ENCODE results near the gene PLXNB3. TPM values are rescaled to one million over a fixed set of nuclear protein-coding genes. Genes with fewer than 3 reads are reported as not detected.

PLXNB3 gene
- total and polyA plus RNA-seq, 2 donors (not counting 1 experiment from before 2014, with no cell fraction given), result 0.25 TPM; not detected in 1

DNA sequence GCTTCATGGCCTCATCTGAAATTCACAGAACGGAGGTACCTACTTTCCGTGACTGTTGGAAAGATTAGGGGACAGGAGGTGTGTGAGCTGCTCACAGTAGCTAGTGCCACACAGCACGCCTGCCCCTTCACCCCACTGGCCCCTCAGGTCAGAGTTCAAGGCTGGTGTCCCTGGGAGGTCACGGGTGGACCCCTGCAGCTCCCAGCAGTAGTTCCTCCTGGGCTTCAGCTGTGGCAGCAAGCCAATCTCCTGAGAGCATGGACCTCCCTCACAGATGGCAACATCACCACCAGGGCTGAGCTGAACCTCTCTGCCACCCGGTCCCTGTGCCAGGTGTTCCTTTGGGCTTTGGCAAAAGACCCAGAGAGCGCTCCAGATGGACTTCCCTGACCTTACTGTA, 28.3 kb downstream of the PLXNB3 start:
- peaks cover 30% of the 10 kb centered on the region for H3K4me1 Mint-ChIP-seq
- Histone ChIP-seq H3K9me3 (ENCODE audit: control extremely low read depth in 1 of 3, control insufficient read depth in 2 of 3, insufficient read depth in 1 of 3, low read length in 2 of 3) (no peaks in the 10 kb centered on the region), H3K36me3 (replicated peaks in 1 of 2; ENCODE audit: control extremely low read depth in 1 of 2, control insufficient read depth in 1 of 2, extremely low read depth in 1 of 2, insufficient read depth in 2 of 2, low read length in 1 of 2) (peaks cover 0 to 18% of the 10 kb centered on the region in 2 experiments), H3K27me3 (replicated peaks in 1 of 4; ENCODE audit: control extremely low read depth in 1 of 4, control insufficient read depth in 3 of 4, insufficient read depth in 4 of 4, low read length in 3 of 4) (no peaks in the 10 kb centered on the region), H3K79me2 (ENCODE audit: control insufficient read depth, insufficient read depth, low read length) (peaks cover 61% of the 10 kb centered on the region), H4K20me1 (ENCODE audit: control insufficient read depth, insufficient read depth, low read length, poor library complexity, severe bottlenecking) (peaks cover 8% of the 10 kb centered on the region), H3K4me2 (replicated peaks; ENCODE audit: low read depth, low read length, poor library complexity, severe bottlenecking) (peak overlapping the region; percentile 81), H3K4me1 (ENCODE audit: control insufficient read depth in 2 of 2, insufficient read depth in 2 of 2, low read length in 2 of 2) (peaks cover 16 to 24% of the 10 kb centered on the region in 2 donors), H2AFZ (ENCODE audit: insufficient read depth, low read depth, low read length, poor library complexity, severe bottlenecking) (no peak overlapping the region), H3K4me3 (ENCODE audit: control extremely low read depth in 1 of 5, extremely low read depth in 1 of 5, insufficient read depth in 1 of 5, low read depth in 2 of 5, low read length in 4 of 5) (no peak overlapping the region), H3K27ac (ENCODE audit: low read length in 2 of 2) (no peak overlapping the region), H3K9ac (ENCODE audit: low read length) (no peak overlapping the region)
- ATAC-seq (ENCODE audit: low read depth), result no peak
- H3K9me3 Mint-ChIP-seq (ENCODE audit: insufficient read depth), result no peaks in the 10 kb centered on the region
- TF ChIP-seq, protein P1, sequence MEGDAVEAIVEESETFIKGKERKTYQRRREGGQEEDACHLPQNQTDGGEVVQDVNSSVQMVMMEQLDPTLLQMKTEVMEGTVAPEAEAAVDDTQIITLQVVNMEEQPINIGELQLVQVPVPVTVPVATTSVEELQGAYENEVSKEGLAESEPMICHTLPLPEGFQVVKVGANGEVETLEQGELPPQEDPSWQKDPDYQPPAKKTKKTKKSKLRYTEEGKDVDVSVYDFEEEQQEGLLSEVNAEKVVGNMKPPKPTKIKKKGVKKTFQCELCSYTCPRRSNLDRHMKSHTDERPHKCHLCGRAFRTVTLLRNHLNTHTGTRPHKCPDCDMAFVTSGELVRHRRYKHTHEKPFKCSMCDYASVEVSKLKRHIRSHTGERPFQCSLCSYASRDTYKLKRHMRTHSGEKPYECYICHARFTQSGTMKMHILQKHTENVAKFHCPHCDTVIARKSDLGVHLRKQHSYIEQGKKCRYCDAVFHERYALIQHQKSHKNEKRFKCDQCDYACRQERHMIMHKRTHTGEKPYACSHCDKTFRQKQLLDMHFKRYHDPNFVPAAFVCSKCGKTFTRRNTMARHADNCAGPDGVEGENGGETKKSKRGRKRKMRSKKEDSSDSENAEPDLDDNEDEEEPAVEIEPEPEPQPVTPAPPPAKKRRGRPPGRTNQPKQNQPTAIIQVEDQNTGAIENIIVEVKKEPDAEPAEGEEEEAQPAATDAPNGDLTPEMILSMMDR (IDR thresholded peaks at IDR 0.05), result no peak
- intact Hi-C loops (cut with micrococcal nuclease), result no loop called here
- CTCF ChIA-PET, result interaction anchor here (2.6 kb wide), 1 partner anchor 131 kb away, joined by 9 read pairs; no protein-coding TSS in a partner anchor
- peak overlapping the region; percentile 93 for H3K4me3 Mint-ChIP-seq
- POLR2A ChIA-PET, result no interaction called here
- WGBS (ENCODE audit: insufficient coverage), result 100% methylated on average over 2 of the region's 6 CpGs
- no peak for DNase-seq
- no peaks in the 10 kb centered on the region for H3K27me3 Mint-ChIP-seq
- no peak overlapping the region for H3K27ac Mint-ChIP-seq

DNA sequence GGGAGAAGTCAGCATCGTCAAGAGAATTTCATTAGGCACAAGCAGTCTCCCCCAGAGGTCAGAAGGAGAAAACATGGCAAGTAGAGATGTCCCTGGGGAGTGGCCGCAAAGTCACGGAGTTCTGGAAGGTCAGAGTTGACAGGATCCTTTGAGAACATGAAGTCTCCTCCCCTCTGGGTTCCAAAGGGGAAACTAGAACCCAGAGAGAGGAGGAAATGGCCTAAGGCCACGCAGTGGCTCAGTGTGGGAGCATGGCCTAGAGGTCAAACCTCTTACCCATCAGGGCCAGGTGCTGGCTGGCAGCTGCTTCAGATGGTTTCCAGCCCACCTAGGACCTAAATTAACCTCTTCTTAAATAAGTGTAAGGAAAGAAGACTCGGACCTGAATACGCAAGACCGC, 29.2 kb downstream of the PLXNB3 start:
- intact Hi-C loops (cut with micrococcal nuclease), result no loop called here

More for the DNA sequence above, 29.2 kb downstream of the PLXNB3 start:
- Histone ChIP-seq H3K4me1 (ENCODE audit: control insufficient read depth in 2 of 2, insufficient read depth in 2 of 2, low read length in 2 of 2) (peaks cover 16 to 24% of the 10 kb centered on the region in 2 donors), H3K9ac (ENCODE audit: low read length) (peak overlapping the region; percentile 78), H3K27ac (ENCODE audit: low read length in 2 of 2) (peak overlapping the region; percentile 87 to 90), H3K4me2 (replicated peaks; ENCODE audit: low read depth, low read length, poor library complexity, severe bottlenecking) (peak overlapping the region; percentile 81), H3K4me3 (ENCODE audit: control extremely low read depth in 1 of 5, extremely low read depth in 1 of 5, insufficient read depth in 1 of 5, low read depth in 2 of 5, low read length in 4 of 5) (peak overlapping the region; percentile 43 to 80 (median 70)), H4K20me1 (ENCODE audit: control insufficient read depth, insufficient read depth, low read length, poor library complexity, severe bottlenecking) (peaks cover 8% of the 10 kb centered on the region), H2AFZ (ENCODE audit: insufficient read depth, low read depth, low read length, poor library complexity, severe bottlenecking) (peak overlapping the region; percentile 84), H3K79me2 (ENCODE audit: control insufficient read depth, insufficient read depth, low read length) (peaks cover 61% of the 10 kb centered on the region), H3K27me3 (replicated peaks in 1 of 4; ENCODE audit: control extremely low read depth in 1 of 4, control insufficient read depth in 3 of 4, insufficient read depth in 4 of 4, low read length in 3 of 4) (no peaks in the 10 kb centered on the region), H3K36me3 (replicated peaks in 1 of 2; ENCODE audit: control extremely low read depth in 1 of 2, control insufficient read depth in 1 of 2, extremely low read depth in 1 of 2, insufficient read depth in 2 of 2, low read length in 1 of 2) (peaks cover 0 to 13% of the 10 kb centered on the region in 2 experiments), H3K9me3 (ENCODE audit: control extremely low read depth in 1 of 3, control insufficient read depth in 2 of 3, insufficient read depth in 1 of 3, low read length in 2 of 3) (no peaks in the 10 kb centered on the region)
- no peaks in the 10 kb centered on the region for H3K27me3 Mint-ChIP-seq
- no peak for DNase-seq
- WGBS (ENCODE audit: insufficient coverage), result no CpG with 5 or more reads among the region's 7 CpGs
- POLR2A ChIA-PET, result interaction anchor here (1.5 kb wide), 1 partner anchor 132 kb away, joined by 11 read pairs; no protein-coding TSS in a partner anchor
- peaks cover 30% of the 10 kb centered on the region for H3K4me1 Mint-ChIP-seq
- peak overlapping the region; percentile 93 for H3K4me3 Mint-ChIP-seq
- CTCF ChIA-PET, result interaction anchor here (2.6 kb wide), 1 partner anchor 130 kb away, joined by 9 read pairs; no protein-coding TSS in a partner anchor
- H3K27ac Mint-ChIP-seq, result peak overlapping the region; percentile 85
- H3K9me3 Mint-ChIP-seq (ENCODE audit: insufficient read depth), result no peaks in the 10 kb centered on the region
- ATAC-seq (ENCODE audit: low read depth), result no peak
- no peak for TF ChIP-seq EZH2 (IDR thresholded peaks at IDR 0.05; ENCODE audit: borderline replicate concordance, insufficient read depth, low read depth, low read length, poor library complexity, severe bottlenecking)
- TF ChIP-seq, protein P1 (IDR thresholded peaks at IDR 0.05), result no peak

Measured in B cell (primary cell).